HG03139 (cell line): Measurements from ENCODE around the gene PCAT6.
"Not testable (repeated sequence)": the region's sequence is repeated elsewhere in the genome, so short reads cannot be mapped to it uniquely, and the experiment has no call there.

Experiments used
- ATAC-seq: cut with Tn5 transposase; IDR thresholded peaks from one replicate; pipeline ENCODE4 v1.9.1; 2021; ENCODE audit not compliant: unreplicated experiment

The PCAT6 gene

DNA sequence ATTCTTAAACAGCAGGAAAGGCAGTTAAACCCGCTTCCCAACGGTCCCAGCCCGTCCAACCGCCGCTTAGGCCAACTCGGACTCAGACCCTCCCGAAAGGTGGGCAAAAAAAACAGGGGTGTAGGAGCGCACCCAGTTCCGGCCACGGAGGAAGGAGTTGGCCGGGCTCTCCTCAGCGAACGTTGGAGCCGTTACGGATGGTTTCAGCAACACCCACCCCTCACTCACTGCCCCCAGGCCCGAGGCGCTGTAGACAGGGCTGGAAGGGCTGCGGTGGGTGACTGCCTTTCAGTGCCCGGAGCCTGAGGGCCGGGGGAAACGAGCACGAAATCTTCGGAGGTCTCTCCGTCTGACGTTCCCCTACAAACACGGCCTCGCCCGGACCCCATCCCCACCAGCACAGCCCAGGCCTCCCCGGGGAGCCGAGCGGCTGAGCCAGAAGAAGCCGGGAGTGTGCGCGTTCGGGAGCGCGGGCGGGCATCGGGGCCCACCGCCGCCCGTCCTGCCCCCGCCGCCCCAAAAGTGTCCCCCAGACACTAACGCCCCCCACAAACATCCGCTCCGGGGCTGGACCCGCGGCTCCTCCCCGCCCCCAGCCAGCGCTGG is 3.8 kb upstream of the PCAT6 start:
- no peak for ATAC-seq

DNA sequence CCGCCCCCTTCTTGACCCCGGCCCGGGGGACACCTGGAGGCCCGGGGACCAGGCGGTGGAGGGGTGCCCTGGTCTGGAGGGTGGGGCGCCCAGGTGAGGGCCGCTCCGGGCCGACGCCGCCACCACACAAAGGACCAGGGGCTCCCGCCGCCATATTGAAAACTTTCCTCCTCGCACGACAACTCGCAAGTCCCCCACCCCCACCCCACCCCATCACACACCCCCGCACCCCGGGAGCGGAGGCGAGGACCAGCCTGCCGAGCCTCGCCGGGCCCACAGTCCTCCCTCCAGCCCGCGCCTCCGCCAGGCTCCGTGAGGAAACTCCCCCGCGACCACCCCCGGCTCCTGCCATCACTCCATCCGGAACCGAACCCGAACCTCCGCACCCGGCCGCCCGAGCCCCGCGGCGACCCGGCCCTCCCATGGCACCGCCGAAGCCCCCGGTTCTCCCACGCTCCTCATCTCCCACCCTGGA is 3.3 kb upstream of the PCAT6 start:
- no peak for ATAC-seq

DNA sequence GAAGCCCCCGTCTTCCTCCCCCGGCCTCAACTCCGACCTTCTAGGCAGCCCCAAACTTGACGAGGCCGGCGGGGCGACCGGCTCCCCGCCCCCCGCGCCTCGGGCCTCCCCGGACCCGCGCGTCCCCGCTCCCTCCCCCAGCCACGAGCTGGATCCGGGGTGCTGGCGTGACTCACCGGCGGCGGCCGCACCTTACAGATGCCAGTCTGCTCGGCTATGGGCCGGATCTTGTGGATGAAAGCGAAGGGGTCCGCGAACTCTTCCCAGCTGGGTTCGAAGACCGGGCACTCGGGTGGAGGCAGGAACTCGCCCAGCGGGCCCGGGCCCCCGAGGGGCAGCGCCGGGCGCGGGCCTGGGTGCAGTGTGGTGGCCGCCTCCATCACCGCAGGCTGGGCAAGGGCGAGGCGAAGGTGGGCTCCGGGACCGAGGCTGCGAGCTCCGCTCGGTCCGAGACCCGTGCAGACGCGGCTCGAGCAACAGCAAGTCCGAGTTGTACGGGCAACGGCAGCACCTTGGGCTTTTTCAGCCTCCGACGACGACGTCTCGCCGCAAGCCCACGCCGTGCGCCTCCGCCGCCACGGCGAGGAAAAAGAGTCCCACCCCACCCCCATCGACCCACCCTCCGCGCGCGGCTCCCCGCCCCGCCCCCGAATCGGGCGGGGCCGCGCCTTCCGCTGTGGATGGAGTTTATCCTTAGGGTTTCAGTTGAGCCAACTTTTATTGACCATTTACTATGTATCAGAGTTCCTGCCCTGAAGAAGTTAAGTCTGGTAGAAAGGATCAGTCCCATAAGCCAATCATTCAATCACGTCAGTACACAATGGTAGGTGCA is 2.6 kb upstream of the PCAT6 start, which contains the start of gene KDM5B:
Gene KDM5B (minus strand): TSS at position 496 of the 832 bp plus-strand sequence. CDS start 116 bp downstream, at position 380.
- ATAC-seq = no peak

DNA sequence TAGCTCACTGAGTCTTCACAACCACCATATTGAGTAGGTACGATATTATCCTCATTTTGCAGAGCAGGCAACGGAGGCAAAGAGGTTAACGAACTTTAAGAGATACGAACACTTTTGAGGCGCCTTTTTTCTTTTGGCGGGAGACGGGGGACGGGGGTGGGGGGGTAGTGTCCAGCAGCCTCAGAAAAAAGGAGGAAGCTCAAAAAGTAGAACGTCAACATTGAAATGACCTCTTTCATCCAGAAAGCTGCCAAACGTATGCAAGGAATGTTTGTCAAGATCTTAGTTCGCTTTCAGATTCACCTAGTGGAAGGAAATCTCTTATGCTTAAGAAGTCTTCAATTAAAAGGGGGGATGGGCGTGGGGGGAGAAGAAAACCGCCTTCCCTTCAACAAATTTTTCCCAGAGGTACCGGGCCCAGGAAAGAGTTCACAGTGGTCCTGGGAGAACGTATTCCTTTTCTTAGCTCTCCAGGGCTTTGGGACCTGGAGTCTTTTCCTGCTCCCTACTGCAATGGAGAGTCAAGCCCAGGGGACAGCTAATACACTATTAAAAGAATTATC is 1.1 kb upstream of the PCAT6 start:
- ATAC-seq = no peak

DNA sequence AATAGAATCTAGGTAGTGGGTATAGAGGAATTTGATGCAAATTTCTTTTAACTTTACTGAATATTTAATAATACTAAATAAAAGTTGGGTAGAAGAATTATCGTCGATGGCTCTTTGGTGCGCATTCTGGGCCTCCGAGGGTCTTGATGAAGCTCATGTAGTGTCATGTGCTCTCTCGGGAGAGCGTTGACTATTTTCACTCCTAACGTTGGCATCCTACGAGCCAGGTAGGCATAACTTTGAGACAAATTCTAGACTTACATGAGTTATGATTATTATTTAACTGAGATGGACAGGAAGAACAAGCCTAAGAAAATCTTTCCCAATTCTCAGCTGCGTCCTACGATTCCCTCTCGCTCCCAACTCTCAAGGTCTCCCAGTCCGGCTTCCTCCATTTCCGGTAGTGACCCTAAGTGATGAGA is 550 bp upstream of the PCAT6 start:
- ATAC-seq = no peak

DNA sequence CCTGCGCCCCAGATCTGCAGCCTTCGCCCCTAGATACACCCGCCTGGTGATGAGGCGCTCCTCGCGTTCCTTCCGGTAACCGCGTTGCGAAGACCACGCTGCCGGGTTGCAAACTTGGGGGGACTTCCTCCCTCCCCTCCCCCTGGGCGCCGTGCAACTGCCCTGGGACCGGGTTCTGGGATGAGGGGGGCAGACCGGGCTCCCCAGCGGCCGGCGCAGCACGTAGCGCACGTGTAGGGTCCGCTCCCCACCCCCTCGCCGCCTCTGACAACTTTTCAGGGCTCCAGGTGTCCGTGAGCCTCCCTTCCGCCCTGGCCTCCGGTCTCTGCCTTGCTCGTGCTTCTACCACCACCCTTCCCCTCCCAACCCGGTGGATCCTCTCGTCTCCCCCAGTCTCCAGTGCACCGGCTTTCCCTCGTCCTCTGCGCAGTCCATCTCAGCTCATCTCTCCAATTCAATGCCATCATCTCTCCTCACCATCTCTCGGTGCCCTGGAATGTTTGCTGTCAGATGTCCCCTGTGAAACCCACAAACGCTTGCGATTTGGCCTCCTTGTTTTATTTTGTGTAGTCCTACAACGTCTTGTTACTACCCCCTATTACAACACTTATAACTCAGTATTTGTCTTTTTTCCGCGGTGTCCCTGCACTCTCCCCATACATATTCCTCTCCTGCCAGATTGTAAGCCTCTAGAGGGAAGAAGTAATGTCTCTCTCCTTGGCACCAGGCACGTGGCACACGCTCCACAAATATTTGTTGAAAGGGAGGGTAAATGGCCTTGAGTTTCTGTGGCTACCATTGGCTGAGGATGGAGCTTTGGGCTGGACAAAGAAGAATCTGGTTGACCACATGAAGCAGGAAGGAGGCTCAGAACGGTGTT is 782 bp downstream of the PCAT6 start:
- no peak for ATAC-seq

DNA sequence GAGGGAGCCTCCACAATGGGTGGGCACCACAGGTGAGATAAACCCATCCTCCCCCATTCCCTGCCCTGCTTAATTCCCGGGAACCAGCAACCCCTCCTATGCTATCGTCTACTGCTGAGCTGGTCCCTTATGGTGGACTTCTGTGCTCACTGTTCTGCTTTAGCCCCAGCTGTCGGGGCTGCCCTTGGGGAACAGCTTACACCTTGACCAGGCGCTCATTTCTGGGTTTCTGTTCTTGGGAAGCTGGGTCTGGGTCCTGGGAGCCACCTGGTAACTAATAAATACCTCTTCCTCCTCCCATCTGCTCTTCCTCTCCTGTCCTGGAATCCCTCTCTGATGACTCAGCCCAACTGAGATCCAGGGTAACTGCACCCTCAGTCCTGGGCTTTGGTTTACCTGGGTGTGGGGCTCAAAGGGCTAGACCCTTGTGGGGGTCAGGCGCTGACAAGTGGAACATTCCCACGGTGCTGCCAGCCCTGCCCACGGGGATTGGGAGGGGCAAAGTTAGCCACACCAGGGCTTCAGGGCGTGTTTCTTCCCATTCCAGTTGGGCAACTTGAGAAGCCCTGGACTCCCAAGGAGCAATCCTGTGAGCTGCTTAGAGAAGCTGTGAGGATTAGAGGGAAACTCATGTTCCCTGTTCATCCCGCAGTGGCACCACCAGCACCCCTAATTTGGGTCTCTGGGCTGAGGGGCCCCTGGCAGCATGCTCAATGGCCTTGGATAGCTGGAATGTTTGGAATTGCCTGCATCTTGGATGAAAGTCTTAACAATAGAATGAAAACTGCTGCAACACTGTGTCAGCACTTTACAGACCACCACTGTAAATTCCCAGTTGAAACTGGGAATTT is 1.6 kb downstream of the PCAT6 start:
- ATAC-seq = no peak

DNA sequence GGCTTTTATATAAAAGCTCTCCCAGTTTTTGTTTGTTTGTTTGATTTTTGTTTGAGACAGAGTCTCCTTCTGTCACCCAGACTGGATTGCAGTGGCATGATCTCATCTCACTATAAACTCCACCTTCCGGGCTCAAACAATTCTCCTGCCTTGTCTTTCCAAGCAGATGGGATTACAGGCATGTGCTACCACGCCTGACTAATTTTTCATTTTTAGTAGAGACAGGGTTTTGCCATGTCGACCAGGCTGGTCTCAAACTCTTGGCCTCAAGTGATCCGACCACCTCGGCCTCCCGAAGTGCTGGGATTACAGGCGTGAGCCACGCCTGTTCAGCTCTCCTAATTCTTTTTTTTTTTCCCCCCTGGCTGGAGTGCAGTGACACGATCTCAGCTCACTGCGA is 4.4 kb downstream of the PCAT6 start:
- ATAC-seq = no peak

DNA sequence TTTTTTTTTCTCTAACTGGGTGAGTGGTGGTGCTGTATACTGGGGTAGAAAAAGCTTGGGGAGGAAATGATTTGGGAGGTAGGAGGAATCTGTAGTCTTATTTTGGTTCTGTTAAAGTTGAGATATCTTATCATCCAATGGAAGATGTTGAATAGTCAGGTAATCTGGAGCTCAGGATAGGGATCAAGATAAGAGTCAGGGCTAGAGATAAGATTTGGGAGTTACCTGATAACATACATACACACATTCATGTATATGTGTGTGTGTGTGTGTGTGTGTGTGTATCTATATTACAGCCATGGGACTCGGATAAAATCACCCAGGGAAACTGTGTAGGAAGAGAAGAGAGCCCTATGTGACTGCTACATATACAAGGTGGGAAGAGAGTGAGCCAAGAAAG is 8.1 kb downstream of the PCAT6 start:
- ATAC-seq = no peak

DNA sequence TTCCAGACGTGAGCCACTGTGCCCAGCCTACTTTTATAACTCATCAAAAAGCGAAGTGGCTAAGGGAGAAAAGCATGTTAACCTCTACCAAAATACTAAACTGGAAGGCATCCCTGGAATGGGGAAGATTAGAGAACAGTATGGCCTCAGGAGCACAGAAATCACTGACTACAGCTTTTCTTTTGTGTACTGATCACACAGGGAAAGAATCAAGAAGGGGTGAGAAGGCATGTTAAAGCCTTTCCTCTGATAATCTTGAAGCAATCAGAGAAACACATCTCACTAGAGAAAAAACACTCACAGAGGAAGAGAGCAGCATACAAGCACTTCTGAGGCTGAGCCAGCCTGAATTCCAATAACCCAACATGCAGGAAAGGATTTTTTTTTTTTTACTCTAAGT is 10.7 kb downstream of the PCAT6 start:
- no peak for ATAC-seq

DNA sequence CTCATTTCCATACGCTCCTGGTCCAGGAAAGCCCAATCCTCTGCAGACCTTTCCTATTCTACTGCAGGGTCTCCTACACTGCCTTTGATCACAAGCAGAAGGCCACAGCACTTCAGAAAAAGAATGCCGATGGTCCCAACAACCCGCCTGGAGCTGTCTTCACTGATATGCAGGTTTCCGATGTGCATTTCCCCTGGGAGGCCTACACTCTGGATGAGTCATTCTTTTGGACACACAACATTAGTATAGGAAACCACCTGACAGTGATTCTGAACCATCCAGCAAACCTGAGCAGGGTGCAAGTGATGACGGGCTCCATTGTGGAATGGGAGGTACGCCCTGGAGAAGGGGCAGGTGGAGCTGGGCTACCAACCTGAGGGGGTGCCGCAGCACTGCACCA is 15.0 kb downstream of the PCAT6 start:
- no peak for ATAC-seq

DNA sequence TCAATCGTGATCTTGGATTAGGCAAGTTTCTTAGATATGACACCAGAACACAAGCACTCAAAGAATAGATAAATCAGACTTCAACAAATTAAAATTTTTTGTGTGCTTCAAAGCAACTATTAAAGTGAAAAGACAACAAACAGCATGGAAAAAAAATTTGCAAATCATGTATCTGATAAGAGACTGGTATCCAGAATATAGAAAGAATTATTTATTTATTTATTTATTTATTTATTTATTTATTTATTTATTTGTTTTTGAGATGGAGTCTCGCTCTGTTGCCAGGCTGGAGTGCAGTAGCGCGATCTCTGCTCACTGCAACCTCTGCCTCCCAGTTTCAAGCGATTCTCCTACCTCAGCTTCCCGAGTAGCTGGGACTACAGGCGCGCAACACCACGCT is 18.5 kb downstream of the PCAT6 start:
- not testable (repeated sequence) for ATAC-seq

DNA sequence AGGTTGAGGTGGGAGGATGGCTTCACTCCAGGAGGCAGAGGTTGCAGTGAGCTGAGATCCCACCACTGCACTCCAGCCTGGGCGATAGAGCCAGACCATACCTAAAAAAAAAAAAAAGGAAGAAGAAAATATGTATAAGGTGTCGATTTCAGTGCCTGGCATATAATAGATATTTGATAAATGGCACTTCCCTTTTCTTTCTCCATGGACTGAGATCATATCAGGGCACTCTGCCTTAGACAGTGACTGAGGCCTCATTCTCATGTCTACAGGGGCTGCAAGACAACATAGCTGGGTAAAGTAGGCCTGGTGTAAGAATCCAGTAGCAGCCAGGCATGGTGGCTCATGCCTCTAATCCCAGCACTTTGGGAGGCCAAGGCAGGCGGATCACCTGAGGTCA is 21.2 kb downstream of the PCAT6 start:
- no peak for ATAC-seq

DNA sequence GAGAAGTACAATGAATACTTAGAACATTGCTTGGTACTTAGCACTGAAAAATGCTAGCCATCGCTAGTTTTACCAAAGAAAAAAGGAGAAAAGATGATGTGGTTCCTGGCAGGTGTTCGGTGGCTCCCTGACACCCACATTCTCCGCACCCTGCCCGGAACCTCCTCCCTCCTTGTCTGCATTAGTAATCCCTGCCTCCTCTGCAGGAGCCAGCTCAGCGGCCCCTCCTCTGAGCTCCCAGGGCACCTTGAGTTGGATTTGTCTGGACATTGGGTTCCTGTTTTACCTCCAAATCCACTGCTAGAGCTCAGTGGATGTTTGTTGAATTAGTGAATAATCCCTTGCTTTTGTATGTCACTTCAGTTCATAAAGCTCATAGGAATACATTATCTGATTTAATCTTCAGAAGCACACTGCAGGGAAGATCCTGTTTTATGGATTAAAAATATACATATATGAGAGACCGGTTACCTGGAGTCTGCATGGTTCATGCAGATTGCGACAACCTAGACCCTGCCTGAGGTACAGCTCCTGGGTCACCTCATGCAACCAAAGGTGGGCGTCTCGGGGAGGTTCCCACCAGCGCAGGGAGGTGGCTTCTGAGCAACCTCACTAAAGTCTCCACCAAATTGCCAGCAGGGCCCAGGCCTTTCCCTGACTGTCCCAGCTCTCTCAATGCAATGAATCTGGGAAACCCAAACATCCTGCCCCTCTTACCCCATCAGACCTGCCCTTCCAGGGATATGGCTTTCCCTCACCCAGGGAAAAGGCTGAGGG is 24.2 kb downstream of the PCAT6 start:
- ATAC-seq = no peak

DNA sequence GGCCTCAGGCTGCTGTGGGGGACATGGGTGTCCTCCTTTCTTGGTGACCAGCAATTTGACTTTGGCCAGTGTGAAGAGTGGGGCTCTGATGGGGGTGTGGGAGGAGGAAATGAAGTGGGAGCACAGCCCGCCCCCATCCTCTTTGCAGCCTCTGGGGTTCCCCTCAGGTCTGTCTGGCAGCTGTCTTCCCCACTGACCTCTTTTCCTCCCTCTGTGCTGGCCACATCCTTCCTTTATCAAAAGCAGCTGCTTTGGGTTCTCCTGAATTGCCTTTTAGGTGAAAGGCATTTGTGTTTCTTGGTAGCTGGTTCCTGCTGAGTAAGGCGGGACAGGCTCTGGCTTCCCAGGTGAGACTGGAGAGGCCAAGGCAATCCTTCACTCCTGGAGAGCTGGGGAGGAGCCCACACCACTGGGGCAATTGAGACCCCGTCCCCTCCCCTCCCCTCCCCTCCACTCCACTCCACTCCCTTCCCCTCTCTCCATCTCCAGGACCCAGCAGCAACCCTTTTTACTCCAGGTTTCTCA is 24.9 kb downstream of the PCAT6 start:
- no peak for ATAC-seq

DNA sequence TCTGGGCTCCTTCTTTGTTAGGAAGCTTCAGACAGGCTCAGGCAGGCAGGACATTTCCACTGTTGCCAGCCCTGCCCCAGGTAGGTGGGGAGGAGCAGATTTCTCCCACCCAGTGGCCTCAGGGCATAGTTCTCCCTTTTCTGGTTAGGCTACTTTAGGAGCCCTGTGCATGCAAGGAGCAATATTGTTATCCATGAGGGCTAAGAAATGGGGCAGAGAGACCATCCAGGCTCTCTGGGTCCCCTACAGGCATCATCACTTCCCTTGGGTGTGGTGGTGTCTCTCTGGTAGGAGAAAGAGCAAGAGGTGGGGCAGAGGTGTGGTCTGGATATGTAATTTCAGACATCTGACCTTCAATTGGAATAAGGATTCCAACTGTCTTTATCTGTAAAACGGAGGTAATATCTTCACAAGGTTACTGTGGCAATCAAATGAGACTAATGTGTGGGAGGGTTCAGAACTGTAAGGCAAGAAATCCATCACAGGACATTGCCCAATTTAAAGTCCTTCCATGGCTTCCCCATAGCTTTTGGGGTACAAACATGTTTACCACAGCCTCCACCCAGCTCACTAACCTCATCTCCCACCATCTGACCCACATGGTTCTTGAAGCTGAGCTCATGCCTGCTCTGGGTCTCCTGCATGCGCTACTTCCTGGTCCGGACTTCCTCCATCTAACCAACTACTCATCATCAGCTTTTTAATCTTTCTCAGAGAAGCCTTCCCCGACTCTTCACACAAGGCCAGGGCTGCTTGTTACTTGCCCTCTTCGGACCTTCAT is 26.1 kb downstream of the PCAT6 start:
- ATAC-seq = no peak

DNA sequence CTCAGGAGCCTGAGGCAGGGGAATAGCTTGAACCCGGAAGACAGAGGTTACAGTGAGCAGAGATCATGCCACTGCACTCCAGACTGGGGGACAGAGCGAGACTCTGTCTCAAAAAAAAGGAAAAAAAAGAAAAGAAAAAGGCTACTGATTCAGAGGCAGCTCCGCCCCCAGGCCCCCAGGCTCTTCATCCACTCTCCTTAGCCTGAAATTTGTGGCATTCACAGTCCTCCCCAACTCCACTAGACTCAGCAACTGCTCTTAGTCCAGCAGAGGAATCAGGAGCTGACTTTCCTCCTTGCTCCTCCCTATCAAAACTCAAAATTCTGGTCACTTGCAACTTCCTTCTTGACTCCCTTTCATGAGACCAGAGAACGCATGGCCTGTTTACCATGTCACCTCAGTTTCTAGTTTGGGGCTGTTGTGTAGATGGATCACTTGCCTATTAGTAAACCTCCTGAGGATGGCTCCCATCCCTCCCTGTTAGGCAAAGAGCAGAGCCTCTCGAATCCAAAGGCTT is 27.1 kb downstream of the PCAT6 start:
- no peak for ATAC-seq

DNA sequence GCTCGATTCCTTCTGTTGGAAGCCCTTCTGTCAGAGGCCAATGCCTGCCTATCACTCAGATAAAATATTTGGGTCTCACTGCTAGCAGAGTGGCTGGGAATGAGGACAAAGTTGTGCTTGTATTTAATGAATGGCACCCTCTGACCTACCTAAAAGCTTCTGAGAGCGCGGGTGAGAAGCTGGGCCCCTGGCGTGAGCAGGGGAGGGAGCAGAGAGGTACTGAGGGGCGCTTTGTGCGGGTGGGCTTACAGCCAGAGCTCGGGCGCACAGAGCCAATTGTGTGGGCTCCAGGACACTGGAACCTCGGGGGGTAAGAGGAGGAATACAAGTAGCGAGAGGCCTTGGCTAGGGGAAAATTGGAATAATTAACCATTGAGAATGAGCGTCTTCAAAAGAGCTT is 32.3 kb downstream of the PCAT6 start:
- no peak for ATAC-seq
